ENCODE data around the gene RASA4.
"Not testable (repeated sequence)": the region's sequence is repeated elsewhere in the genome, so short reads cannot be mapped to it uniquely, and the experiment has no call there.

Gene RASA4

DNA sequence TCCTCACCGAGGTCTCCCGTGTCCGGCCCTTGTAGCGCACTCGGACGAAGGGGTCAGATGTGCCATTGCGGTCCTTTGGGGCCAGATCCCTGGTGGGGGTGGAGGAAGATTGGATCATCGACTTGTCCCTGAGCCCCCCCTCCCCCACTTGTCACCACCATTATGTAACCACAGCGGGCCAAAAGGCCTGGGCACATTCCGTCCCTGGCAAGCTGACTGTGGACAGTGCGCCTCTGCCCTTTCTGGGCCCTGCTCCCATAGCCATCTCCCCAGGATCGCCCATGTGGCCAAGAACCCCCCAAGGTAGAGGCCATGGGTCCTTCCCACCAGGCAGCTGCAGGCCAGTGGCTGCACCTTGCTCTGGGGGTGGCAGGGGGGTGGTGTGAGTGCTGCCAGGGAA, 14.2 kb downstream of the RASA4 start:
- not testable (repeated sequence) for H3K79me2 ChIP-seq (ENCODE audit: insufficient read depth, low read length); DNase-seq; H3K36me3 ChIP-seq (ENCODE audit: insufficient read depth, low read length); H2AFZ ChIP-seq (ENCODE audit: low read depth, low read length); H3K4me1 ChIP-seq (ENCODE audit: insufficient read depth, low read length); H3K9me3 ChIP-seq (ENCODE audit: insufficient read depth, low read length, severe bottlenecking); H3K27ac ChIP-seq (ENCODE audit: low read length); H4K20me1 ChIP-seq (ENCODE audit: insufficient read depth, low read length); H3K9ac ChIP-seq (ENCODE audit: low read depth, low read length); ATAC-seq (ENCODE audit: insufficient read depth, low read depth); H3K27me3 ChIP-seq (ENCODE audit: insufficient read depth, low read length, poor library complexity); H3K4me2 ChIP-seq (ENCODE audit: insufficient read depth, low read length); H3K4me3 ChIP-seq (ENCODE audit: low read depth in 1 of 2, low read length in 2 of 2)

DNA sequence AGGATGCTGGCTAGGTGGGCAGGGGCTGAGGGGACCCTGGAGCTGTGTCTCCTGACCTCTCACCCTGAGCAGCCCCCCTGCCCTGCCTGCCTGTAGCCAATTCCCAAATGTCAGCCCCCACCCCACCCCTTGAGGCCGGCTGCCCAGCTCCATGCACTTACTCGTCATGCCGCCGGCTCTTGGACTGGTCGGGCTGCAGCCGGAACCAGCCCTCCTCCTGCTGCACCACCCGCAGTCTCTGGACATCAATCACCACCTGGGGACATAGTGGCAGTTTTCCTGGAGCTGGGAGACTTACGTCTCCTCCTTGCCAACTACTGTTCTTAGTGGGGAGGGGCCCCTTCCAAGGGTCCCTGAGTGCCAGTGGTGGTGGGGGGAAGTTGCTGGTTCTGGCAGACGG, 16.9 kb downstream of the RASA4 start:
- not testable (repeated sequence) for H3K4me3 ChIP-seq (ENCODE audit: low read depth in 1 of 2, low read length in 2 of 2); H3K36me3 ChIP-seq (ENCODE audit: insufficient read depth, low read length); H3K27ac ChIP-seq (ENCODE audit: low read length); H3K4me1 ChIP-seq (ENCODE audit: insufficient read depth, low read length); H4K20me1 ChIP-seq (ENCODE audit: insufficient read depth, low read length); H3K4me2 ChIP-seq (ENCODE audit: insufficient read depth, low read length); H3K27me3 ChIP-seq (ENCODE audit: insufficient read depth, low read length, poor library complexity); H3K9me3 ChIP-seq (ENCODE audit: insufficient read depth, low read length, severe bottlenecking); H3K9ac ChIP-seq (ENCODE audit: low read depth, low read length); DNase-seq; H3K79me2 ChIP-seq (ENCODE audit: insufficient read depth, low read length); ATAC-seq (ENCODE audit: insufficient read depth, low read depth); H2AFZ ChIP-seq (ENCODE audit: low read depth, low read length)

- H3K9ac ChIP-seq (ENCODE audit: low read depth, low read length); ATAC-seq (ENCODE audit: insufficient read depth, low read depth): not testable (repeated sequence)
These were observed 20.5 kb downstream of the RASA4 start for GRCh38 chr7:102596036-102596435.

GRCh38 chr7:102593637-102594334, 22.8 kb downstream of the RASA4 start:
- H3K4me2 ChIP-seq (ENCODE audit: insufficient read depth, low read length); H3K4me1 ChIP-seq (ENCODE audit: insufficient read depth, low read length); H3K9ac ChIP-seq (ENCODE audit: low read depth, low read length); H3K36me3 ChIP-seq (ENCODE audit: insufficient read depth, low read length); H3K27ac ChIP-seq (ENCODE audit: low read length); H3K27me3 ChIP-seq (ENCODE audit: insufficient read depth, low read length, poor library complexity); H3K79me2 ChIP-seq (ENCODE audit: insufficient read depth, low read length); DNase-seq; H3K4me3 ChIP-seq (ENCODE audit: low read depth in 1 of 2, low read length in 2 of 2); H2AFZ ChIP-seq (ENCODE audit: low read depth, low read length); H3K9me3 ChIP-seq (ENCODE audit: insufficient read depth, low read length, severe bottlenecking); H4K20me1 ChIP-seq (ENCODE audit: insufficient read depth, low read length): not testable (repeated sequence)
- peak; percentile 78 for ATAC-seq (ENCODE audit: insufficient read depth, low read depth)

More at GRCh38 chr7:102596036-102596435, 20.5 kb downstream of the RASA4 start:
- not testable (repeated sequence) for H4K20me1 ChIP-seq (ENCODE audit: insufficient read depth, low read length); H3K9me3 ChIP-seq (ENCODE audit: insufficient read depth, low read length, severe bottlenecking); H2AFZ ChIP-seq (ENCODE audit: low read depth, low read length); H3K4me1 ChIP-seq (ENCODE audit: insufficient read depth, low read length); H3K27ac ChIP-seq (ENCODE audit: low read length); DNase-seq; H3K27me3 ChIP-seq (ENCODE audit: insufficient read depth, low read length, poor library complexity); H3K4me3 ChIP-seq (ENCODE audit: low read depth in 1 of 2, low read length in 2 of 2); H3K4me2 ChIP-seq (ENCODE audit: insufficient read depth, low read length); H3K79me2 ChIP-seq (ENCODE audit: insufficient read depth, low read length); H3K36me3 ChIP-seq (ENCODE audit: insufficient read depth, low read length)

- H3K27me3 ChIP-seq (ENCODE audit: insufficient read depth, low read length, poor library complexity): not testable (repeated sequence)
- ATAC-seq (ENCODE audit: insufficient read depth, low read depth) (0 out of 3 replicates have a peak, but pooled peaks have one; percentile 7), DNase-seq (peak; percentile 14)
These were observed 24.0 kb downstream of the RASA4 start for GRCh38 chr7:102592477-102593019.

GRCh38 chr7:102589857-102590256, 26.7 kb downstream of the RASA4 start:
- not testable (repeated sequence) for H3K9ac ChIP-seq (ENCODE audit: low read depth, low read length); H3K4me3 ChIP-seq (ENCODE audit: low read depth in 1 of 2, low read length in 2 of 2); H3K4me1 ChIP-seq (ENCODE audit: insufficient read depth, low read length); H3K27me3 ChIP-seq (ENCODE audit: insufficient read depth, low read length, poor library complexity); H3K4me2 ChIP-seq (ENCODE audit: insufficient read depth, low read length); H3K36me3 ChIP-seq (ENCODE audit: insufficient read depth, low read length); H3K27ac ChIP-seq (ENCODE audit: low read length); H3K79me2 ChIP-seq (ENCODE audit: insufficient read depth, low read length); H4K20me1 ChIP-seq (ENCODE audit: insufficient read depth, low read length); DNase-seq; H2AFZ ChIP-seq (ENCODE audit: low read depth, low read length); H3K9me3 ChIP-seq (ENCODE audit: insufficient read depth, low read length, severe bottlenecking)
- peak; percentile 76 for ATAC-seq (ENCODE audit: insufficient read depth, low read depth)

More at GRCh38 chr7:102592477-102593019, 24.0 kb downstream of the RASA4 start:
- H2AFZ ChIP-seq (ENCODE audit: low read depth, low read length); H3K27ac ChIP-seq (ENCODE audit: low read length); H3K4me2 ChIP-seq (ENCODE audit: insufficient read depth, low read length); H3K9ac ChIP-seq (ENCODE audit: low read depth, low read length); H3K79me2 ChIP-seq (ENCODE audit: insufficient read depth, low read length); H3K4me3 ChIP-seq (ENCODE audit: low read depth in 1 of 2, low read length in 2 of 2); H3K4me1 ChIP-seq (ENCODE audit: insufficient read depth, low read length); H3K9me3 ChIP-seq (ENCODE audit: insufficient read depth, low read length, severe bottlenecking); H3K36me3 ChIP-seq (ENCODE audit: insufficient read depth, low read length); H4K20me1 ChIP-seq (ENCODE audit: insufficient read depth, low read length): not testable (repeated sequence)

DNA sequence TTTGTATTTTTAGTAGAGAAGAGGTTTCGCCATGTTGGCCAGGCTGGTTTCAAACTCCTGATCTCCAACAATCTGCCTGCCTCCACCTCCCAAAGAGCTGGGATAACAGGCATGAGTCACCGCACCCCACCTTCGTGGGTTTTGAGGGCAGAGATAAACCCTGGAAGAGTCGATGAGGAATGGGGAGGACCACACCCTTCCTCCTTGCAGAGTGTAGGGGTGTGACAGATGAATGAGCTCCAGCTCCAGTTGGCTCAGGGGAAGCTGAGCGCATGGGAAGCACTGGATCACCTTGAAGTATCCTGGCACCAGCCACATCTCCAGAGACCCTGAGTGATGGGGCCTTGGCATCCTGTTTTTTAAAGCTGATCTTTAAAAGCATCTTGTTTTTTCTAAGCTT, 33.1 kb downstream of the RASA4 start:
- not testable (repeated sequence) for H3K27me3 ChIP-seq (ENCODE audit: insufficient read depth, low read length, poor library complexity); H3K27ac ChIP-seq (ENCODE audit: low read length); H4K20me1 ChIP-seq (ENCODE audit: insufficient read depth, low read length); H3K9me3 ChIP-seq (ENCODE audit: insufficient read depth, low read length, severe bottlenecking); H3K36me3 ChIP-seq (ENCODE audit: insufficient read depth, low read length); H3K9ac ChIP-seq (ENCODE audit: low read depth, low read length); H3K79me2 ChIP-seq (ENCODE audit: insufficient read depth, low read length); H3K4me3 ChIP-seq (ENCODE audit: low read depth in 1 of 2, low read length in 2 of 2); ATAC-seq (ENCODE audit: insufficient read depth, low read depth); H2AFZ ChIP-seq (ENCODE audit: low read depth, low read length); H3K4me1 ChIP-seq (ENCODE audit: insufficient read depth, low read length); H3K4me2 ChIP-seq (ENCODE audit: insufficient read depth, low read length); DNase-seq

GRCh38 chr7:102581722-102582121, 34.8 kb downstream of the RASA4 start:
- H3K36me3 ChIP-seq (ENCODE audit: insufficient read depth, low read length); DNase-seq; H3K9me3 ChIP-seq (ENCODE audit: insufficient read depth, low read length, severe bottlenecking); H3K4me1 ChIP-seq (ENCODE audit: insufficient read depth, low read length); H3K4me2 ChIP-seq (ENCODE audit: insufficient read depth, low read length); H4K20me1 ChIP-seq (ENCODE audit: insufficient read depth, low read length); H2AFZ ChIP-seq (ENCODE audit: low read depth, low read length); H3K27ac ChIP-seq (ENCODE audit: low read length); H3K9ac ChIP-seq (ENCODE audit: low read depth, low read length); H3K79me2 ChIP-seq (ENCODE audit: insufficient read depth, low read length); H3K27me3 ChIP-seq (ENCODE audit: insufficient read depth, low read length, poor library complexity); ATAC-seq (ENCODE audit: insufficient read depth, low read depth); H3K4me3 ChIP-seq (ENCODE audit: low read depth in 1 of 2, low read length in 2 of 2): not testable (repeated sequence)
